ENCODE measurements around the gene C2CD4D. TPM values are rescaled to one million over a fixed set of nuclear protein-coding genes. Genes with fewer than 3 reads are reported as not detected.

Gene C2CD4D
- total RNA-seq, 1 experiment from 2014 or later = 0.79 TPM

- Histone ChIP-seq H2AFZ (ENCODE audit: low read length) (no peak overlapping the region), H2BK15ac (ENCODE audit: low read depth, low read length) (no peak overlapping the region), H3K9me3 (ENCODE audit: control insufficient read depth, low read depth, low read length) (no peaks in the 10 kb centered on the region), H2BK5ac (ENCODE audit: insufficient read length, low read length) (no peak overlapping the region), H2AK5ac (ENCODE audit: insufficient read length, low read length) (no peak overlapping the region), H2BK12ac (ENCODE audit: insufficient read length, low read depth, low read length) (no peak overlapping the region), H3K14ac (ENCODE audit: insufficient read depth, low read length) (no peak overlapping the region), H3T11ph (ENCODE audit: low read length) (no peak overlapping the region), H3K18ac (ENCODE audit: insufficient read length, low read depth, low read length) (no peak overlapping the region), H3K27ac (ENCODE audit: insufficient read length, low read depth, low read length) (no peak overlapping the region), H3K27me3 (ENCODE audit: insufficient read depth, low read length) (no peaks in the 10 kb centered on the region), H4K20me1 (ENCODE audit: control insufficient read depth, insufficient read depth, insufficient read length) (no peaks in the 10 kb centered on the region), H3K9ac (ENCODE audit: extremely low read depth, insufficient read length, low read length) (no peak overlapping the region), H4K5ac (ENCODE audit: insufficient read length, low read depth, low read length) (no peak overlapping the region), H3K23ac (ENCODE audit: insufficient read length, low read depth, low read length) (no peak overlapping the region), H3K79me1 (ENCODE audit: insufficient read depth, low read depth, low read length, poor library complexity, severe bottlenecking) (no peaks in the 10 kb centered on the region), H3K4ac (ENCODE audit: low read depth, low read length) (no peak overlapping the region), H4K91ac (ENCODE audit: insufficient read length, low read depth, low read length) (no peak overlapping the region), H2BK120ac (ENCODE audit: low read depth, low read length, poor library complexity, severe bottlenecking) (no peak overlapping the region), H3K23me2 (ENCODE audit: insufficient read length, low read depth, low read length, poor library complexity, severe bottlenecking) (no peaks in the 10 kb centered on the region), H2BK20ac (ENCODE audit: low read depth, low read length, poor library complexity, severe bottlenecking) (no peak overlapping the region), H3K4me1 (ENCODE audit: insufficient read depth, low read length) (peaks cover 3% of the 10 kb centered on the region; the same call in 1 of the 2 replicates), H3K56ac (ENCODE audit: insufficient read length, low read depth, low read length) (no peak overlapping the region), H3K79me2 (ENCODE audit: insufficient read depth, low read length) (no peaks in the 10 kb centered on the region), H4K8ac (replicated peaks; ENCODE audit: insufficient read length, low read depth, low read length) (no peak overlapping the region), H3K4me2 (ENCODE audit: insufficient read depth, insufficient read length, low read length) (no peak overlapping the region)
- Mint-ChIP-seq H3K27me3 (ENCODE audit: low read depth) (peaks cover 51% of the 10 kb centered on the region), H3K9me3 (no peaks in the 10 kb centered on the region), H3K27ac (no peak overlapping the region), H3K4me3 (no peak overlapping the region), H3K36me3 (ENCODE audit: insufficient read depth in 1 of 3, low read depth in 3 of 3) (peaks cover 0 to 11% (median 0%) of the 10 kb centered on the region in 3 experiments; a peak in 1 of 7 replicates), H3K4me1 (peaks cover 24% of the 10 kb centered on the region in 2 experiments)
- no CpG with 5 or more reads among the region's 3 CpGs for WGBS (ENCODE audit: extremely low coverage, insufficient read length, low lambda C conversion rate)
- TF ChIP-seq, protein P1, sequence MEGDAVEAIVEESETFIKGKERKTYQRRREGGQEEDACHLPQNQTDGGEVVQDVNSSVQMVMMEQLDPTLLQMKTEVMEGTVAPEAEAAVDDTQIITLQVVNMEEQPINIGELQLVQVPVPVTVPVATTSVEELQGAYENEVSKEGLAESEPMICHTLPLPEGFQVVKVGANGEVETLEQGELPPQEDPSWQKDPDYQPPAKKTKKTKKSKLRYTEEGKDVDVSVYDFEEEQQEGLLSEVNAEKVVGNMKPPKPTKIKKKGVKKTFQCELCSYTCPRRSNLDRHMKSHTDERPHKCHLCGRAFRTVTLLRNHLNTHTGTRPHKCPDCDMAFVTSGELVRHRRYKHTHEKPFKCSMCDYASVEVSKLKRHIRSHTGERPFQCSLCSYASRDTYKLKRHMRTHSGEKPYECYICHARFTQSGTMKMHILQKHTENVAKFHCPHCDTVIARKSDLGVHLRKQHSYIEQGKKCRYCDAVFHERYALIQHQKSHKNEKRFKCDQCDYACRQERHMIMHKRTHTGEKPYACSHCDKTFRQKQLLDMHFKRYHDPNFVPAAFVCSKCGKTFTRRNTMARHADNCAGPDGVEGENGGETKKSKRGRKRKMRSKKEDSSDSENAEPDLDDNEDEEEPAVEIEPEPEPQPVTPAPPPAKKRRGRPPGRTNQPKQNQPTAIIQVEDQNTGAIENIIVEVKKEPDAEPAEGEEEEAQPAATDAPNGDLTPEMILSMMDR (conservative IDR thresholded peaks at IDR 0.05) = no peak
- no peak for DNase-seq
Measured at GRCh38 chr1:151849126-151849525, 9.5 kb upstream of the C2CD4D start.

Measured in H9 (cell line).